ENCODE data around the gene TCEA3.

The TCEA3 gene

GRCh38 chr1:23430803-23431202, 6.3 kb upstream of the TCEA3 start:
- no peak overlapping the region for H3K4me3 ChIP-seq (replicated peaks in 1 of 2; ENCODE audit: low read depth in 2 of 2, low read length in 2 of 2)
- TF ChIP-seq CTCF (IDR thresholded peaks at IDR 0.05; ENCODE audit: low read depth, low read length) = no peak
- no peak for DNase-seq (ENCODE audit: low read depth in 2 of 2)

GRCh38 chr1:23428136-23428905, 3.8 kb upstream of the TCEA3 start:
- no peak overlapping the region for H3K4me3 ChIP-seq (replicated peaks in 1 of 2; ENCODE audit: low read depth in 2 of 2, low read length in 2 of 2)
- TF ChIP-seq CTCF (IDR thresholded peaks at IDR 0.05; ENCODE audit: low read depth, low read length) = no peak
- DNase-seq (ENCODE audit: low read depth in 2 of 2) = no peak

- H3K4me3 ChIP-seq (replicated peaks in 1 of 2; ENCODE audit: low read depth in 2 of 2, low read length in 2 of 2) = no peak overlapping the region
- no peak for TF ChIP-seq CTCF (IDR thresholded peaks at IDR 0.05; ENCODE audit: low read depth, low read length)
- no peak for DNase-seq (ENCODE audit: low read depth in 2 of 2)
Observed at GRCh38 chr1:23427550-23427949, 3.0 kb upstream of the TCEA3 start.

DNA sequence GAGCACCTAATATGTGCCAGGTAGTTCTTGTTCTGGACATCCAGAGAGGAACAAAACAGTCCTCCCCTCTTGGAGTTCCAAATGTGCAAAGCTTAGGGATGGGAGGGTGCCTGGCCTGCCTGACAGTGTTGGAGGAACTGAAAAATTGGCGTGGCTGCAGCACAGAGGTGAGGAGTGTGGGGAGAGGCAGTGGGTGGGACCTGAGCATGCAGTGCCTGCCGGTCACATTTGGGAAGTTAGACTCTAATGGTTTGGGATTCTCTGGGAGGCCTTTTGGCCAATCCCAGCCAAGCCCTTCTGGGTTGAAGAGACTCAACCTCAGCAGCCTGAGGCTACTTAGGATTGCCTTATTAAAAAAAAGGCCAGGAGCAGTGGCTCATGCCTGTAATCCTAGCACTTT, 2.3 kb upstream of the TCEA3 start:
- no peak for DNase-seq (ENCODE audit: low read depth in 2 of 2)
- no peak for TF ChIP-seq CTCF (IDR thresholded peaks at IDR 0.05; ENCODE audit: low read depth, low read length)
- H3K4me3 ChIP-seq (replicated peaks in 1 of 2; ENCODE audit: low read depth in 2 of 2, low read length in 2 of 2) = no peak overlapping the region

- peak; percentile 29 to 39 for DNase-seq (ENCODE audit: low read depth in 2 of 2)
- peak overlapping the region in 1 of 2 donors; percentile 42 for H3K4me3 ChIP-seq (replicated peaks in 1 of 2; ENCODE audit: low read depth in 2 of 2, low read length in 2 of 2)
Observed at GRCh38 chr1:23425193-23425494, 596 bp upstream of the TCEA3 start.

DNA sequence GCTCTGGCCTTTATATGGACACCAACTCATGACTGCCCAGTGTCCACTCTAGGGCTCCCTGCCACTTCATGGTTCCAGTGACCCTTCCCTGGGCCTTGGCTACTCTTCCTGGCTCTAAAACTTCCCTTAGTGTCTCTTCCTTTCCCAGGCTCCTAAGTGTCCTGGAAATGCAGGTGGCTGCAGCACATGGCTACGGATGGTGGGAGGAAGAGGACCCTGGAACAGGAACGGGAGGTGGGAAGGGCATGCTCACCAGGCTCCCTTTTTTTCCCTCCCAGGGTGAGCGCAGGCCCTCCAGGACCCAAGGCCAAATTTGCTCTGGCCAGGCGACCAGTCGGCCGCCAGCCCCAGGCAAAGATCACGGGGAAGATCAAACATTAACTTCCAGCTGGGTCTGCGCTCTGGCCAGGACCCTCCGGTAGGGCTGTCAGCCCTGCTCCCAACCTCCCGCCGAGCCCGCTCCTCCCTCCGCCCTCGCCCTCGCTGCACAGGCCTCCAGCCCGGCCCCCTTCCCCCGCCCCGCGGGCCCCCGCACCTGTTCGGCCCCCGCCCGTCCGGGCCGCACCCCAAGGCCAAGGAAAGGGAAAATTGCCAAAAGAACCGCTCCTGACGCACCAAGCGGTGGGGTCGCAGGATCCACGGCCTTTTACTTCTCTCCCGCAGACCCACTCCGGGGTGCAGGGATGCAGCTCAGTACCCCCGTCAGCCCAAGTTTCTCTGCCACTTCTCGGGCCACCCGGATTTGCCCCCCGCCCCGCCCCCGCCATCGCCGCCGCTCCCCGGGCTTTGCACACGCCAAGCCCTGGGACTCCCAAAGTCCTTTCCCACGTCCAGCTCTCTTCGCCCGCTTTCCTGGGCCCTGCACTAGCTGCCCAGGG, 894 bp downstream of the TCEA3 start:
- DNase-seq (ENCODE audit: low read depth in 2 of 2) = no peak
- TF ChIP-seq CTCF (IDR thresholded peaks at IDR 0.05; ENCODE audit: low read depth, low read length) = no peak
- H3K4me3 ChIP-seq (replicated peaks in 1 of 2; ENCODE audit: low read depth in 2 of 2, low read length in 2 of 2) = peak overlapping the region; percentile 13 to 42

More at GRCh38 chr1:23425193-23425494, 596 bp upstream of the TCEA3 start:
- no peak for TF ChIP-seq CTCF (IDR thresholded peaks at IDR 0.05; ENCODE audit: low read depth, low read length)
